NCI-H2196 treated with DMSO at 0.1 percent for 48 hours (cell line): ENCODE results near the gene TRIM16.
"Not testable (repeated sequence)": the region's sequence is repeated elsewhere in the genome, so short reads cannot be mapped to it uniquely, and the experiment has no call there.

Source experiments
- DNase-seq: peaks from one replicate; lab custom pipeline; 2025; ENCODE audit not compliant: unreplicated experiment; lab: John Stamatoyannopoulos, UW

Gene TRIM16

GRCh38 chr17:15619331-15620058 lies 64.6 kb downstream of the TRIM16 start, which contains the start of gene FBXW10B:
Gene FBXW10B, minus strand, starts transcription at chr17:15619704. Its CDS starts 192 bp downstream, at chr17:15619512.
- not testable (repeated sequence) for DNase-seq

- not testable (repeated sequence) for DNase-seq
Observed at GRCh38 chr17:15616828-15617227, 67.3 kb downstream of the TRIM16 start.

- not testable (repeated sequence) for DNase-seq
Observed at GRCh38 chr17:15615850-15616249, 68.3 kb downstream of the TRIM16 start.

- not testable (repeated sequence) for DNase-seq
Observed at GRCh38 chr17:15613111-15613510, 71.0 kb downstream of the TRIM16 start.

DNA sequence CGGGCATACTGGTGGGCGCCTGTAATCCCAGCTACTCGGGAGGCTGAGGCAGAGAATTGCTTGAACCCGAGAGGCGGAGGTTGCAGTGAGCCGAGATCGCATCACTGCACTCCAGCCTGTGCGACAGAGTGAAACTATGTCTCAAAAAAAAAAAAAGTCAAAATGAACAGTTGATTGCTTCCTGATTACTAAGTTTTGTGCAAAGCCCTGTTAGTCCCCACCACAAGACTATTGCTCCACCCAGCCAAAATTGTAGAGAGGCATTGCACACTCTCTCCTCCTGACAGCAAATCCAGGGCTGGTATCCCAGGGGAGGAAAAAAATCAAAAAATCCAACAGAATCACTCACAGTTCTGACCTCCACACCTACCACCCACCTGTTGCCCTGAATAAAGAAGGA lies 91.2 kb downstream of the TRIM16 start:
- DNase-seq = not testable (repeated sequence)

GRCh38 chr17:15591986-15592385 lies 92.1 kb downstream of the TRIM16 start:
- DNase-seq = not testable (repeated sequence)

DNA sequence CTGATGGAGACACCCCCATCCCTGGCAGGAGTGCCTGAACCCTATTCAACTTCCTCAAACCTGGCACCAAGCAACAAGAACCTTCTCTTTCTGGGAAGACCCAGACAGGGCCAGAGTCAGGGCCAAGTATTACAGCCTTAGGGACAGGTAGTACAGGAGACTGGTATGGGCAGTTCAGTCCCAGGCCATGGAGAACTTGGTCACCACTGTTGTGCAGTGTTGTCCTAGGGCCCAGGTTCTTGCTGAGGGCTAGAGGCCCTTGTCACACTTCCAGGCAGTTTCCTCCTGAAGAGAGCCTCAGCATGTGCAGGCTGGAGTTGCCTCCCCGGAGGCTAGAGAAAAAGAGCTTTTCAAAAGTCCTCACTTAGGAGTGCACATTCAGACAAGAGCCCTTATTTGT lies 93.3 kb downstream of the TRIM16 start:
- not testable (repeated sequence) for DNase-seq

GRCh38 chr17:15589544-15590536 lies 94.3 kb downstream of the TRIM16 start:
- not testable (repeated sequence) for DNase-seq

- DNase-seq = not testable (repeated sequence)
Observed at GRCh38 chr17:15588017-15588416, 96.1 kb downstream of the TRIM16 start.

DNA sequence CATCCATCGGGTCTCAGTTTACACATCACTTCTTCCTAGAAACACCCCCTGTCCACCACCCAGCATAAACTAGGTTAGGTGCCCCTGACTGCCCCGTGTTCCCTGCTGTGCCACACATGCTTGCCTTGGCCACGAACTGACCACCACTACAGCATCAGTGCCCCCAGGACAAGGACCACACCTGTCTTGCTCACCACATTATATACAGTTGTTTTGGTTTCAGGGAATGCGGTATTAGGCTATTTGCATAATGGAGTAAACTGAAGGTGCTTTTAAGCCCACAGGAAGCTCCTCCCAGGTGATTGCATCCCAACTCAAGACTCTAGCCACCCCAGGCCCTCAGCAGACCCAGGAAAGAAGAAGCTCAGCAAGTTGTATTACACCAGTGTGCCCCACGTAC lies 100.8 kb downstream of the TRIM16 start:
- DNase-seq = not testable (repeated sequence)

DNA sequence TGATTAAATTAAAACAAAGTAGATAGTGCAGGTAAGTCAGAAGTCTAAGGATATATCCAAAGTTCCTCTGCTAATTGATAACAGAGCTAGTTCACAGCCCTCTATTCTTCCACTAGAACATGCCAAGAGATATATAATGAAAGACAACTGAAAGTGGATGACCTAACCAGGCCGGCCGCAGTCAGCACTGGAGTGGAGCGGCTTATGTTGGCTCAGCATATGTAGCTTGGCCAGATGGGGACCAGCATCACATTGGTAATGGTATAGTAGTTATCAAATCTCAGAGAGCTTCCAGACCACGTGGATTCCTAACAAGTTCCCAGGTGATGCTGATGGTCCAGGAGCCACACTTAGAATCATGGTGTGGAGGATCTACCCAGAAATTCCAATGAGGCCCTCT lies 102.6 kb downstream of the TRIM16 start:
- DNase-seq = not testable (repeated sequence)
